Measurements from ENCODE around the gene PRKRA.
"Not testable (repeated sequence)": the region's sequence is repeated elsewhere in the genome, so short reads cannot be mapped to it uniquely, and the experiment has no call there.

The PRKRA gene

DNA sequence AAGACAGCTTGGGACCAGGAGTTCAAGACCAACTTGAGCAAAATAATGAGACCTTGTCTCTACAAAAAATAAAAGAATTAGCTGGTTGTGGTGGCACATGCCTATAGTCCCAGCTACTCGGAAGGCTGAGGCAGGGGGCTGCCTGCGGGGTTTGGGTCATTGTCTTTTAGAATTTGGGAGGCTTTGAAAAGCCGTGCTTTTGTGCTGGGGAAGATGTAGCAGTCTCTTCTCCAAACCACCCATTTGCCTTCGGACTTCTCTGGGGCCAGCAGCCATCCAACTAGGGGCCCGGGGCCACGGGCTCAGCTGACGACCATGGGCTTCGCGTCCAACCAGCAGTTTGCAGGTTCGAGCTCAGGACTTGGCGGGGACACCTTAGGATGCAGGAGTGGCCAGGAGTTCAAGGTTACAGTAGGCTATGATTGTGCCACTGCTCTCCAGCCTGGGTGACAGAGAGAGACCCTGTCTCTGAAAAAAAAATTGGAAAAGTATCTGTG is 6.5 kb upstream of the PRKRA start:
- no peak for DNase-seq (ENCODE audit: low read depth)

DNA sequence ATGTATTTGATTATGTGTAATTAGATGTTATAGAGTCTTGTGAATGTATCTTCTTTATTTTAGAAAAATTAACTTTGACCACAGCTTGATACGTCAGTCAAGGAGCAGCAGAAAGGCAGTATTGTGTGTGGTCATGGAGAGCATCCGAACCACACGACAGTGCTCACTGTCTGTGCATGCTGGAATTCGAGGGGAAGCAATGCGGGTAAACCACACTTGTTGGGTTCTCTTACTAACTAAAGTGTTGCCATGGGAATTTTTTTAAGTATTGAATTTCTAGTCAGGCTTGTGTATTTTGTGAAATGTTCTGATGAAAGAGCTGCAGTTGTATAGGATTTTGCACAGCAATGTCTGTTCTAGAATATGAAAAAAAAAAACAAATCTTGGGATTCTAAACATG is 5.0 kb upstream of the PRKRA start:
- no peak for DNase-seq (ENCODE audit: low read depth)

DNA sequence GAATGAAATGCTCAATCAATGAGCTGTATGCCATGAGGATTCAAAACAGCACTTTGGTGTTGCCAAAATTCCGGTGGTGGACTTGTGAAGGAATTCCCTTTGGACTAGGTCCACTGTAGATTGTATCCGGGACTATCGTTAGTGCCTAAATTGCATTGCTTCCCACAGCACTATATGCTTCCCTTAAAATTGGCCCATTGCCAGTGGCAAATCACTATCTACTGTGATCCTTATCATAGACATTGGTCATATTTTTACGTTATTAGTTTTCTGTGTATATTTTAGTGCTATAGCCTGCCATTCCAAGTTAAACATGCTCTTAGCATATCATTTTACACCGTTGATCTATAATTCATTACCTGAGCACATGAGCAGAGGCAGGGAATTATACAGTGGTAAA is 1.9 kb upstream of the PRKRA start:
- DNase-seq (ENCODE audit: low read depth): no peak

DNA sequence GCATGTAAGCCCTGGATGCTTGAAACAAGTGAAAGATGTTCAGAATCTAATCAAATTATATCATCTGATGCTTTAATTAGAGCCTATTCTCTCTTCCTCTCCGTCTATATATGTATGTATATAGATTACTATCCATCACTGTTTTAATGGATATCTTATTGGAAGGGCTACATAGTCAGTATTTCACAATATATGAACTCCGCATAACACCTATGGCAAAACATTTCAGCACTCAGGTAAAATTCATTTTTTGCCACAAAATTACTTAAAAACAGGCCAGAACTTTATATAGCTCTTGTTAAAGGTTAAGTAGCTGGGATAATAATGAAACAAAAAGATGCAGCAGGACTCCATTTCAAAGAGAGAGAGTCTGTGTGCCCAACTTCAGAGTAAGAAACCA is 1.4 kb upstream of the PRKRA start:
- DNase-seq (ENCODE audit: low read depth): no peak

DNA sequence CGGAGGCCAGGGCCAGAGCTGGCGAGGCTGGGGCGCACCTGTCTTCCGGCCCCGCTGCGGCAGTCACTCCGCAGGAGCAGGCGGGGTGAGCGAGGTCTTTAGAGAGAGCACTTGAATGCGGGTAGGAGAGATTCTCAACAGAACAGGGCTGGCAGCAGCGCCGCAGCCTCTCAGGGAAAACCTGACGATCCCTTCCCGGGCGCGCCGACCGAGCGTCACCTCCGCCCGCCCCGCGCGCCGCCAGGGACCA is 526 bp downstream of the PRKRA start:
- DNase-seq (ENCODE audit: low read depth): no peak

DNA sequence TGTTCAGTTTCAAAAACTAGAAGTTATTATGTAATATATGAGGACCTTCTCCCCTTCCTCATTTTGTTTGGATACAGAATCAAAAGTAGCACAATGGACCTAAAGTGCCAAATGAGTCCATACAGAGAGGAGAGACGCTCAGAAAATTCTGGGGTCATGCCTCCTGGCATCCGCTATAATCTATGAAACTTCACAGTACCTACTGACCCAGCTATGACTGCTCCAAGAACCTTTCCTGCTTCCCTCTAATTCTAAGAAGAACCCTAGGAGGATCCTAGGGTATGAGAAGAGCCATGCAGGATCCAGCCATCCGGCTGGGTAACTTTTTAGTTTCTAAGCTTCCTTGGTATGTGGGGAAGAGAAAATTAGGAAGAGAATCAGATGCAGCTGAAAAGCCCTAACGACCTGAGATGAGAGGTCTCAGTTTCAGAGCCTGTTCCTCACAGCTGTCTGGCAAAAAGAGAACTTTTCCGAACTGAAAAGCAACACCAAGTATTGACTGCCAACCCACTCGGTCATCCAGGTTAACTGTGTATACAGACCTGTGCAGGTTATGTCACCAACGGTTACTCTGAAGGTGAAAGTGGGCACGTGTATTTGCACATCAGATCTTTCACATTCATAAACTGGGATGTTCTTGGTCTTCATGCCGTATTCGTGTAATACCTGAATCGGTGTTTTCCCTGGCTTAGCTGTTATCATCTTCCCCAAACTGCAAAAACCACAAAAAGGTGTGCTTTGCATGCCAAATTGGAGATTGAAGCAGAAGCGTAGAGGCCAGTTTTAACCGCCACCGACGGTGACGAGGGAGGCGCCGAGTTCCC is 1.1 kb downstream of the PRKRA start:
- DNase-seq (ENCODE audit: low read depth): no peak

DNA sequence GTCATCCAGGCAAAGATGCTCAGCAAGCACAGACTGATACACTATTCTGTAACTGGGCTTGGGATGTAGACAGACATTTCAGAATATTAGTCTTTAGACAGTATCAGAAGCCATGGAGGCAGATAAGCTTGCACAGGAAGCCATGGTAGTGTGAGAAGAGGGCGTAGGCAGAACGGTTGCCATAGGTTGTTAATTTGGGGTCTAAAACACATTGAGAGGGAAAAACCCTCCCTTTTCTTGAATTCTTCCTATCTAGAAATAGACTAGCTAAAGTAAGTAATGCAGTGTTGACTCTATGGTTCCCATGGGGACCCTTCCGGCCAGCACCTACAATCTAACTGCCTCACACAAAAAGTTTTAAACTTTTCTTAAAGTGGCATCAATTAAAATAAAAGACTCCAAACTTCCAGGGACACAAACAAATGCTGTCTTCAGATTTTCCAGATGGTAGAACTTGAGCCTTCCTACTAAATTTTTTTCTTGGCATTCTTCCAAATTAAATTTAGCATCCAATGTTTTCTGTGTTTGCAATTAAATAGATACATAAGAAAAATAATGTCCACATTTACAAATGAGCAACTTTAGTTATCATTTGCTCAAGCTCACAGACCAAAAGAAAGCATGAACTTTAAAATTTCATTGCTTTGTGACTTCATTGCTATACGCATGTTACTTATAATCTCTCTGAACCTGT is 1.9 kb downstream of the PRKRA start:
- no peak for DNase-seq (ENCODE audit: low read depth)

DNA sequence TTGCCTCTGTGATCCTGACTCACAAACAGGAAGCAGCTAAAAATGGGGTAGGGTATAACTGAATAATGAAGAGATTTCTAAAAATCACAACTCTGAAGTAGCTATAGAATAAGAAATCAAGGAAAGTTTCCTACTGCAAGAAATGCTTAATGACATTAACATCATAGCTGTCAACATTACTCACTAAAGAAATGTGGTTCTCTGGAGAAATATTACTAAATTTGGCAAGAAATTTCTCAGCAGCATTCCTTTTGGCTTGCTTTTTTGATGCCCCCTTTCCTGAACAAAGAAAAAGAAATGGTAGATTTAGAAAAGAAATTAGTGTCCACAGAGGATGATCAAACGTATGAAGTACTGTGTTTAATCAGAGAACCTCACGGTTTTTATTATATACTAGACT is 9.5 kb downstream of the PRKRA start:
- no peak for DNase-seq (ENCODE audit: low read depth)

DNA sequence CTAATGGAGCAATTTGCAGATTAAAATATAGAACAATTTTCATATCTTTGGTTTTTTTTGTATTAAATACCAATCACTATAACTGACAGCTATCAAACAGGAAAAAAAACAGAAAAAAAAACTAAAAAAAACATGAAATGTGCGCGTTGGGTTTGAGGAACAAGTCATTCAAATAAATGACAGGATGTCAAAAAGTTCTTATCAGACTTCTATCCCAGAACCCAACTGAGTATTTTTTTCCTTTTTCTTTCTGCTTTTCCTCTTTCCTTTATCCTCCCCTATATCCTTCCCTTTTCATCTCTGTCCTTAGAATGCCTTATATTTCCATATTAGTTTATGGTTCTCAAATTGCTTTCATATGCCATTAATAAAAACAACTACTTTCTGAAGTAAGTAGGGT is 14.3 kb downstream of the PRKRA start:
- no peak for DNase-seq (ENCODE audit: low read depth)

DNA sequence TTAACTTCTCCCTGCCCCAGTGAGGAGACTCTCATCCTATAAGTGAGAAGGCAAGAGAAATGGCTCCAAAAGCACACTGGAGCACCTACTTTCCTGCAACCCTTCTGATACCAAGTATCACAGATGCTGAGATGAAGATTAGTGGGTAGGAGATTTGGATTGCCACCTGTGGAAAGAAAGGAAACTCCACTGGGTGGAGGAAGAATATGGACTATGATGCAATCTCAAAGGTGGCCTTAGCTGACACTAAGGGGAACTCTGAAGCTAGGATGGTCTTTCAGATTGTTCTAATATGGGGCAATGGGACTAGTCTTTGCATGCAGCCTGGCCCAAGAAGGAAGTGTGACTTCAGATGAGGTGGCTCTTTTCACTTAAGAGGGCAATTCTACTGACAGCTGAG is 21.6 kb downstream of the PRKRA start:
- no peak for DNase-seq (ENCODE audit: low read depth)

DNA sequence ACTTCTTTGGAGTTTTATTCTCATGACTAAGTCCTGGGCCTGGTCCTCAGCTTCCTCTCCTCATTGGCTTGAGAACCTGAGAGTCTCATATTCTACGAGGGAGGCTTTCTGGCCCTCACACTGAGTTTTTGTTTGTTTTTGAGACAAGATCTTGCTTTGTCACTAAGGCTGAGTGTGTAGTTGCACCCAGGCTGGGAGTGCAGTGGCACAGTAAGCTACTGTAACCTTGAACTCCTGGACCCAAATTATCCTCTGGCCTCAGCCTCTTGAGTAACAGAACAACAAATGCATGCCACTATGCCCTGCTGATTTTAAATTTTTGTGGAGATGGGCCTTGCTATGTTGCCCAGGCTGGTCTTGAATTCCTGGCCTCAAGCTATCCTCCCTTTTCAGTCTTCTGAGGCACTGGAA is 22.6 kb downstream of the PRKRA start:
- DNase-seq (ENCODE audit: low read depth): no peak

DNA sequence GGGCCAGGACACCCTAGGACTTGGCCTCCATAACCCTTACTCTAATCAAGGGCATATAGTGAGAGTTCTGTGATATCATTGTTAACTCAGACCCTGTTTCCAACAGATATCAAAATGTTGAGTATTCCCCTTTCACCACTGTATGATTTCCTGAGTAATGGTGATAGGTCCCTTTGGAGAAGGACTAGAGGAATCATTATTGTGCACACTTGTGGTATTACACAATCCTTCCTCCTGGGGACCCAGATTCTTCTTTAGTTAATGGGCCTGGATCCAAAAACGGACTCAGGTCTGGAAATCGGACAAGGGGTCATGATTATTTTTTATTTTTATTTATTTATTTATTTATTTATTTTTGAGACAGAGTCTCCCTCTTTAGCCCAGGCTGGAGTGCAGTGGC is 23.5 kb downstream of the PRKRA start:
- no peak for DNase-seq (ENCODE audit: low read depth)

DNA sequence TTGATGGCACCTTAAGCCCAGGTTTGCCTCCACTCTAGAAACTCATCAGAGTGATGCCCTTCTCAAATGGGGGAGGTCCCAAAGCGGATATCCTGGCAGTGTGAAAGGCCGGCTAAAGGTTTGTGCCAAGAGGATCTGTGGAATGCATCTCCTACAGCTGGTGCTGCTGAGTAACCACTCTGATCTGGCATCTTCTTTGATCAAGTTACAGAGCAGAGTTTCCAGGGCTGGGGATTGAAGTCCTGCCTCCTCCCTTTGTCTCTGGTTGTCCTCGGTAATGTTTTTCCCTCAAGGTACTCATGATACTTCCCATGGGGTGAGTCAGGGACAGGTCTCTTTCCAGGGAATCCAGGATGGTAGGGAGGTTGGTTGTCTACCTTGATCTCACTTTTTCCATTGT is 24.6 kb downstream of the PRKRA start:
- no peak for DNase-seq (ENCODE audit: low read depth)

DNA sequence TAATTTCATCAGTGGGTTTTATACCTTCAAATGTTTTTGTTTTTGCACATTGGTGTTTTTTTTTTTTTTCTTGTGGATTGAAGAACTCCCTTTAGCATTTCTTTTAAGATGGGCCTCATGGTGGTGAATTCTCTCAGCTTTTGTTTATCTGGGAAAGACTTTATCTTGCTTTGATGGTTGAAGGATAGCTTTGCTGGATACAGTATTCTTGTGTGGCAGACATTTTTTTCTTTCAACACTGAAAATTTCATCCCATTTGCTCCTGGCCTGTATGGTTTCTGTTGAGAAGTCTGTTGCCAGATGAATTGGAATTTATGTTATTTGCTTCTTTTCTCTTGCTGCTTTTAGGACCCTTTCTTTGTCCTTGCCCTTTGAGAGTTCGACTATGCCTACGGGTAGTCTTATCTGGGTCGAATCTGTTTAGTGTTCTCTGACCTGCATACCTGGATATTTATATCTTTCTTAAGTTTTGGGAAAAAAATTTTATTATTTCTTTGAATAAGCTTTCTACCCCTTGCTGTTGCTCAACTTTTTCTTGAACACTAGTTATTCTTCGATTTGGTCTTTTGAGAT is 25.6 kb downstream of the PRKRA start:
- no peak for DNase-seq (ENCODE audit: low read depth)

DNA sequence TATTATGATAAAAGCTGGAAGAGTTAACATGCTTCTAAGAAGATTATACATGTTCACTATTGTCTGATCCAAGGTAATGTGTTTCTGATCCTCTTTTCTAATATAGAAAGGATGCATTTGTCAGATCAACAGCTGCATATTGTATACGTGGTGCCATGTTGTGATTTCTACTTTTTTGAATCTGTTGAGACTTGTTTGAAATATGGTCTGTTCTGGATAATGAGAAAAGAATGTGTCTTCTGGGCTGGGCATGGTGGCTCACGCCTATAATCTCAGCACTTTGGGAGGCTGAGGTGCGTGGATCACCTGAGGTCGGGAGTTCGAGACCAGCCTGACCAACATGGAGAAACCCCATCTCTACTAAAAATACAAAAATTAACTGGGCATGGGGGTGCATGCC is 27.2 kb downstream of the PRKRA start:
- not testable (repeated sequence) for DNase-seq (ENCODE audit: low read depth)

DNA sequence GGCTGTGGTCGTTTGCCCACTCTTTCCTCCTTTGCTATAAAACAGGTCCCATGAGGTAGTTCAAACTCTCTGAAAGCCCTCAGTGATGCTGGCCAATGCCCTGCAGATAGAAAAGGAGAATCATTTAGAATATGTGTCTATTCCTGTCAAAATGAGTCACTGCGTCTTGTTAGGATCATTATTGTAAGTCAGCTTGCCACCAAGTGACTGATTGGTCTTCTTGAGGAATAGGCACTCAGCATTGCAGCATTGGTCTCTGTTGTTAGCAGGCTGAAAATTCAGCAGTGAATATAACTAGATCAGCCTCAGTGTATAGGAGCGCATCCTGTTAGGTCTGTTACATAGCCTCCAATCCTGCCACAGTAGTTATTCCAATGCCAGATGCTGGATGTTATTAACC is 28.9 kb downstream of the PRKRA start:
- no peak for DNase-seq (ENCODE audit: low read depth)

DNA sequence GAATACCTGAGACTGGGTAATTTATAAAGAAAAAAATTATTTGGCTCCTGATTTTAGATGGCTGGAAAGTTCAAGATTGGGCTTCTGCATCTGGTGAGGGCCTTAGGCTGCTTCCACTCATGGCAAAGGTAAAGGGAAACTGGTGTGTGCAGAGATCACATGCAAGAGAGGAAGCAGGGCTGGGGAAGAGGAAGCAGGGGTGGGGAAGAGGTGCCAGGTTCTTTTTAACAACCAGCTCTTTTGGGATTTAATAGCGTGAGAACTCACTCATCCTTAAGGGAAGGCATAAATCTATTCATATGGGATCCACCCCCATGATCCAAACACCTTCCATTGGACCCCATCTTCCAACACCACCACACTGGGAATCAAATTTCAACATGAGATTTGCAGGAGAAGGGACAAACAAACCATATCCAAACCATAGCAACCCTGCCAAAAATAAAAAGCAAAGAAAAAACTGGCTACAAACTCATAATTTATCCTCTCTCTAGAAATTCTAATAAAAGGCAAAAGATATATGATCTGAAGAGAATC is 30.4 kb downstream of the PRKRA start:
- no peak for DNase-seq (ENCODE audit: low read depth)

DNA sequence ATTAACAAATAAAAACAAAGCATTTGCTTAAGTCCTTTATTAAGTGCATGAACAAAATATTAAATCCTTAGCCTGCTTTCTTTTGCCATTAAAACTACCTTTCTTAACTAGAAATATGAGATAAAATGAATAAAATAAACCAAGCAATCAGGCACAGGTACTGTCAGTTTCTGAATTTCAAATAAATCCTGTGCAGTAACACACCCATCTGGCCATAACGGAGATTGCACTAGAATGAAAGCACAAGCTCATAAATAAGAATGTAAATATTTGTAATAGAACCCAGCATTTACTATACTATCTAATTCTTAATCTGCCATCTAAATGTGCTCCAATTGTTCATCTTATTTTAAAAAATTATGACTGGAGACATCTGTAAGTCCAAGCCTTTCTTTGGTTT is 31.9 kb downstream of the PRKRA start:
- peak; percentile 10 for DNase-seq (ENCODE audit: low read depth)

DNA sequence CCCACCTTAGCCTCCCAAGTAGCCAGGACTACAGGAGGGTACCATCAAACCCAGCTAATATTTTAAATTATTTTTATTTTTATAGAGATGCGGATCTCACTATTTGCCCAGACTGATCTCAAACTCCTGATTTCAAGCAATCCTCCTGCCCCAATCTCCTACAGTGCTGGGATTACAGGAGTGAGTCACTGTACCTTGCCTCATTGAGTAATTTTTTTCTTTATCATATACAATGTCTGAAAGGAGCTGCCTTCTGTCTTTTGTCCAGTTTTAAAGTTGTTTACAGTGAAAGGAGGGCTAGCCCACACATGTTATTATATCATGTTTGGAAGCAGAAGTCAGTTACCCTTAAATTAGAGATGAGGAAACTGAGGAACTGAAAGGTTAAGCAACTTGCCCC is 32.5 kb downstream of the PRKRA start:
- no peak for DNase-seq (ENCODE audit: low read depth)

DNA sequence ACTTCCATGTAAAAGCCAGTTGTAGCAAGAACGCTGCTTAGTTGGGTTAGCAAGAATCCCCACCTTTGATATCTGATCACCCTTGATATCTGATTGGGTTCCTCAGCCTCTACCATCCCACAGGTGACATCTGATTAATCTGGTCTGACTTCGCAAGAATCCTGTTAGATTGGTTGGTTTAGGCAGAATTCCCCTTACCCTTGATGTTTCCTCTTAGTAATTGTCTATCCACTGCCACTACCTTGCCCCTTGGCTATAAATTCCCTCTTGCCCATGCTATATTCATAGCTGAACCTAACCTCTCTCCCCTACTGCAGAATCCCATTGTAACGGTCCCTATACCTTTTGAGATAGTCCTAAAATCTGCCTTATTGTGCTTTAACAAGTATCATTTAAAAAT is 33.1 kb downstream of the PRKRA start:
- no peak for DNase-seq (ENCODE audit: low read depth)

DNA sequence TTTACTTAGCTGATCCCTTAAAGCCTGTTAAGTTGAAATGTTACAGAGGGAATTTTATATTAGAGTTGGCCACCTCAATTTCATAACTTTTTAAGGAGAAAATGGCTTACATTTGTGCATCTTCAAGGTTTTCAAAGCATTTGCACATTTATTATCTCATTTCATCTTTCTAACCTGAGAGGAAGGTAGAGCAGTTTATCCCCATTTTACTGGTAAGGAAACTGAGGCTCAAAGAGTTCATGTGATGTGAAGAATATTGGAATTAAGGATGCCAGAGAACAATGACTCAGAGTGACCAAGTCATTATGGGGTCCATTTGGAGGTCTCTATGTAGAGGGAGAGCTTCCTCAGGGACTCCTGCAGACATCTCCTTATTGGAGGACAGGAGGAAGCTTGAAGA is 35.0 kb downstream of the PRKRA start:
- no peak for DNase-seq (ENCODE audit: low read depth)

DNA sequence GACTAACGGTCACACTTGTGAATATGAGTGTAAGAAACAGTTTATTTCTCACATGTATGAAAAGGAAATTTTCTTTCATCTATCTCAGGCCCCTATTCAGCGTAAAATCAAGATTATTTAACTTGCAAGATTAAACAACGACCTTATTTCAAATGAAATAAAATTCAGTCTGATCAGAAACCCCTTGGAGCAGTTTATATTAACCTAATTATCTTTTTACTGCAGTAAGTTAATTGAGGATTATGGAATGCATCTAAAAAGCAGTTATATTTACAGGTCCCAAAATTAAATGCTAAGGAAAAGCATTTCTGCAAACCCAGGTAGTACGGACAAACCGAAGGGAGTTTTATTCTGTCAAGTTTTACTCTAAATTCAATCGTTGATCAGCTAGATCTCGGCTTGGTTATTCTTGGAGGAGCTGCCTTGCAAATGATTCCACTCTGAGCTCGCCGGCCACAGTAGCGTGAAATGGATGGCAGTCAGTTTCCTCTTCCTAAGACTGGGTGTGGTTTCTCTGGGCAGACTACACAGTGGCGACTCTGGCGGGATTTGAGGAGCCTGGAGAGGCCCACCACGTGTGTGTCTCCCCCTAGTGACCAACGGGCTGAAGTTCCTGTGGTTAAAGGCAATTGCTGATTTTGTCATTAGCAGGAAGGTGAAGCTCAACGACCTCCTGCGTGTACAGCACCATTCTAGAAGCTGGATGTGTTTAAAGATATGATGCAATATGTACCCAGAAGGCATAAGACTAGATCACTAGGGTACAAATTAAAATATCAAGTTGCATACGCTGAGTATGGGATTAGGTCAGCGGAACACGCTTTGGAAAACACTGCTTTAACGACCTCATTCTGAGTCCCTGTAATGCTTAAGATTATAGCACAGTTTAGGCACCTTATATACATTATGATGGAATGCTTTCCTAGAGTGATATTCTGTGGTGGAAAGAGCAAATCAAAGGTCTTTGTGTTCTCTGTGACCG is 36.4 kb downstream of the PRKRA start:
- peak; percentile 99 for DNase-seq (ENCODE audit: low read depth)
